ENCODE measurements around the gene COA5. TPM values are rescaled to one million over a fixed set of nuclear protein-coding genes. Genes with fewer than 3 reads are reported as not detected.

The COA5 gene
- 17.5 and 20.6 TPM in 2 replicates for total RNA-seq

GRCh38 chr2:98608116-98608961, at the start of gene COA5, which contains the start of gene UNC50:
Gene COA5, minus strand, starts transcription at chr2:98608512. Its CDS starts 107 bp downstream, at chr2:98608405.
Gene UNC50, plus strand, starts transcription at chr2:98608589. Its CDS starts 1,171 bp downstream, at chr2:98609760.
- DNase-seq (ENCODE audit: extremely low read depth, low read depth, low spot score) = no peak

GRCh38 chr2:98656800-98657199, 48.5 kb upstream of the COA5 start:
- DNase-seq (ENCODE audit: extremely low read depth, low read depth, low spot score) = no peak

GRCh38 chr2:98654699-98655495, 46.6 kb upstream of the COA5 start:
- DNase-seq (ENCODE audit: extremely low read depth, low read depth, low spot score) = no peak

- no peak for DNase-seq (ENCODE audit: extremely low read depth, low read depth, low spot score)
These were observed 42.7 kb upstream of the COA5 start for GRCh38 chr2:98650998-98651397.

GRCh38 chr2:98649992-98650375, 41.7 kb upstream of the COA5 start:
- DNase-seq (ENCODE audit: extremely low read depth, low read depth, low spot score) = no peak

GRCh38 chr2:98649135-98649991, 41.1 kb upstream of the COA5 start:
- peak; percentile 85 for DNase-seq (ENCODE audit: extremely low read depth, low read depth, low spot score)

GRCh38 chr2:98648451-98648850, 40.1 kb upstream of the COA5 start:
- DNase-seq (ENCODE audit: extremely low read depth, low read depth, low spot score) = no peak

GRCh38 chr2:98647636-98648035, 39.3 kb upstream of the COA5 start:
- no peak for DNase-seq (ENCODE audit: extremely low read depth, low read depth, low spot score)

- no peak for DNase-seq (ENCODE audit: extremely low read depth, low read depth, low spot score)
These were observed 35.3 kb upstream of the COA5 start for GRCh38 chr2:98643496-98644100.

- DNase-seq (ENCODE audit: extremely low read depth, low read depth, low spot score) = no peak
These were observed 29.3 kb upstream of the COA5 start for GRCh38 chr2:98637401-98638147.

GRCh38 chr2:98634406-98635092, 26.2 kb upstream of the COA5 start:
- DNase-seq (ENCODE audit: extremely low read depth, low read depth, low spot score) = no peak

GRCh38 chr2:98632351-98632750, 24.0 kb upstream of the COA5 start:
- no peak for DNase-seq (ENCODE audit: extremely low read depth, low read depth, low spot score)

- DNase-seq (ENCODE audit: extremely low read depth, low read depth, low spot score) = no peak
These were observed 15.3 kb upstream of the COA5 start for GRCh38 chr2:98623657-98624056.

GRCh38 chr2:98617149-98617548, 8.8 kb upstream of the COA5 start:
- no peak for DNase-seq (ENCODE audit: extremely low read depth, low read depth, low spot score)

GRCh38 chr2:98615481-98615880, 7.2 kb upstream of the COA5 start:
- DNase-seq (ENCODE audit: extremely low read depth, low read depth, low spot score) = no peak

GRCh38 chr2:98614024-98614739, 5.9 kb upstream of the COA5 start:
- DNase-seq (ENCODE audit: extremely low read depth, low read depth, low spot score) = no peak

GRCh38 chr2:98608962-98609604, 771 bp upstream of the COA5 start:
- DNase-seq (ENCODE audit: extremely low read depth, low read depth, low spot score) = no peak

- DNase-seq (ENCODE audit: extremely low read depth, low read depth, low spot score) = no peak
These were observed 584 bp downstream of the COA5 start for GRCh38 chr2:98607741-98608115.

Measured in glomerular endothelial cell (primary cell).